Measurements from ENCODE around the gene IGFBP5.

DNA sequence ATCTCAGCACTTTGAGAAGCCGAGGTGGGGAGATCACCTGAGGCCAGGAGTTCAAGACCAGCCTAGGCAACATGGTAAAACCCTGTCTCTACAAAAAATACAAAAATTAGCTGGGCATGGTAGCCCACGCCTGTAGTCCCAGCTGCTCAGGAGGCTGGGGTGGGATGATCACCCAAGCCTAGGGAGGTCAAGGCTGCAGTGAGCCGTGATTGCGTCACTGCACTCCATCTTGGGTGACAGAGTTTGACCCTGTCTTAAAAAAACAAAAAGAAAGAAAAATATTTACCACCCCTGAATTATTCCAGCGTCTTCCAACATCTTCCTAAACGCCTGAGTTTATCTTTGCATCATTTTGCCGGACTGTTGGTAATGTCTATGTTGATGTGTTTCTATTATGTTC lies 6.2 kb upstream of the IGFBP5 start:
- no peak for TF ChIP-seq CTCF (IDR thresholded peaks at IDR 0.05; ENCODE audit: low read depth, low read length)
- TF ChIP-seq EZH2phosphoT487 (IDR thresholded peaks at IDR 0.05; ENCODE audit: low read depth), result no peak
